ENCODE results near the gene TRIM69.

DNA sequence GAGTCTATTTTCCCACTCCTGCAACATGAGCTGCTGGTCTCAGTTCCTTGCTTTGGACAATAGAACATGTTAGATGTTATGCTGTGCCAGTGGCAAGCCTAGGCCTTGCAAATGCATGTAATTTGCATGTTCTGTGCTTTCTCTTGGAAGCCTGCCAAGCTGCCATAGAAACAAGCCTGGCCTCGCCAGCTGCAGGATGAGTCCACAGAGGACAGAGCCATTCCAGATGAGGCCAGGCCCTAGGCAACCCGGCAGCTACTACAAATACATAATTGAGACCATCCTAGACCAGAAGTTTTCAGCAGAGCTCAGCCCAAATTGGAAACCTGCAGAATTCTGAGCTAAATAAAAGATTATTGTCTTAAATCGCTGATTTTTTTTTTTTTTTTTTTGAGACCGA lies 39.6 kb downstream of the TRIM69 start:
- TF ChIP-seq, protein P1, sequence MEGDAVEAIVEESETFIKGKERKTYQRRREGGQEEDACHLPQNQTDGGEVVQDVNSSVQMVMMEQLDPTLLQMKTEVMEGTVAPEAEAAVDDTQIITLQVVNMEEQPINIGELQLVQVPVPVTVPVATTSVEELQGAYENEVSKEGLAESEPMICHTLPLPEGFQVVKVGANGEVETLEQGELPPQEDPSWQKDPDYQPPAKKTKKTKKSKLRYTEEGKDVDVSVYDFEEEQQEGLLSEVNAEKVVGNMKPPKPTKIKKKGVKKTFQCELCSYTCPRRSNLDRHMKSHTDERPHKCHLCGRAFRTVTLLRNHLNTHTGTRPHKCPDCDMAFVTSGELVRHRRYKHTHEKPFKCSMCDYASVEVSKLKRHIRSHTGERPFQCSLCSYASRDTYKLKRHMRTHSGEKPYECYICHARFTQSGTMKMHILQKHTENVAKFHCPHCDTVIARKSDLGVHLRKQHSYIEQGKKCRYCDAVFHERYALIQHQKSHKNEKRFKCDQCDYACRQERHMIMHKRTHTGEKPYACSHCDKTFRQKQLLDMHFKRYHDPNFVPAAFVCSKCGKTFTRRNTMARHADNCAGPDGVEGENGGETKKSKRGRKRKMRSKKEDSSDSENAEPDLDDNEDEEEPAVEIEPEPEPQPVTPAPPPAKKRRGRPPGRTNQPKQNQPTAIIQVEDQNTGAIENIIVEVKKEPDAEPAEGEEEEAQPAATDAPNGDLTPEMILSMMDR (IDR thresholded peaks at IDR 0.05; ENCODE audit: insufficient read depth, low read length), result no peak
- TF ChIP-seq SPI1 (IDR thresholded peaks at IDR 0.05; ENCODE audit: borderline replicate concordance, low read depth), result no peak
- TF ChIP-seq GABPA (IDR thresholded peaks at IDR 0.05; ENCODE audit: low read depth), result no peak
- TF ChIP-seq POLR2AphosphoS5 (IDR thresholded peaks at IDR 0.05; ENCODE audit: low read depth), result no peak
